ENCODE measurements around the gene MRPL49. TPM values are rescaled to one million over a fixed set of nuclear protein-coding genes. Genes with fewer than 3 reads are reported as not detected.

MRPL49 gene
- total RNA-seq, 1 experiment from 2014 or later, result 76.9 TPM

DNA sequence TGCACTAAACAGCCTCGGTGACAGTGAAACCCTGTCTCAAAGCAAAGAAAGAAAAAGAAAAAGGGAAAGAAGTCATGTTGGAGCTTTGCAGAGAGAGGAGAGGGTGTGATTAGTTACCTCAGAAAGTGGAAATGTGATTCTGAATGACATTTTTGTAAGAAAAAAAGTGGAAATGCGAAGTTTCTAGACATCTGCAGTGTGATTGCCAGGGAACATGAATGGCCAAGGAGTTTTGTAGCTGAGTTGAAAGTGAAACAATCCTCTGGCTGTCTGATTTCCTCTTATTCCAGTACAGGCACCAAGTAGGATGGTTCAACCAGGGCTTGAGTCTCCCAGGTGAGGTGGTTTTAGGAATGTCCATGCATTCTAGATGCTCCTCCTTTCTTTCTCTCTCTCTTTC lies 30.0 kb downstream of the MRPL49 start:
- H3K27ac Mint-ChIP-seq (ENCODE audit: low read depth, unreplicated experiment), result no peak overlapping the region
- ChIA-PET CTCF (interaction anchor here (0.9 kb wide), 1 partner anchor 1053 kb away, joined by 3 read pairs; no protein-coding TSS in a partner anchor), POLR2A (interaction anchor here (0.8 to 7.0 kb wide), 6 partner anchors 12 to 41 kb away, joined by 3 to 56 read pairs (median 9); partner anchors contain the start of genes CAPN1, FAU, MRPL49 and SYVN1)
- intact Hi-C loops (cut with micrococcal nuclease), result no loop called here
- no peaks in the 10 kb centered on the region for H3K36me3 Mint-ChIP-seq (ENCODE audit: insufficient read depth, unreplicated experiment)
- no peak overlapping the region for H3K4me3 Mint-ChIP-seq (ENCODE audit: unreplicated experiment)
- TF ChIP-seq, protein P1, sequence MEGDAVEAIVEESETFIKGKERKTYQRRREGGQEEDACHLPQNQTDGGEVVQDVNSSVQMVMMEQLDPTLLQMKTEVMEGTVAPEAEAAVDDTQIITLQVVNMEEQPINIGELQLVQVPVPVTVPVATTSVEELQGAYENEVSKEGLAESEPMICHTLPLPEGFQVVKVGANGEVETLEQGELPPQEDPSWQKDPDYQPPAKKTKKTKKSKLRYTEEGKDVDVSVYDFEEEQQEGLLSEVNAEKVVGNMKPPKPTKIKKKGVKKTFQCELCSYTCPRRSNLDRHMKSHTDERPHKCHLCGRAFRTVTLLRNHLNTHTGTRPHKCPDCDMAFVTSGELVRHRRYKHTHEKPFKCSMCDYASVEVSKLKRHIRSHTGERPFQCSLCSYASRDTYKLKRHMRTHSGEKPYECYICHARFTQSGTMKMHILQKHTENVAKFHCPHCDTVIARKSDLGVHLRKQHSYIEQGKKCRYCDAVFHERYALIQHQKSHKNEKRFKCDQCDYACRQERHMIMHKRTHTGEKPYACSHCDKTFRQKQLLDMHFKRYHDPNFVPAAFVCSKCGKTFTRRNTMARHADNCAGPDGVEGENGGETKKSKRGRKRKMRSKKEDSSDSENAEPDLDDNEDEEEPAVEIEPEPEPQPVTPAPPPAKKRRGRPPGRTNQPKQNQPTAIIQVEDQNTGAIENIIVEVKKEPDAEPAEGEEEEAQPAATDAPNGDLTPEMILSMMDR (IDR thresholded peaks at IDR 0.05; ENCODE audit: unreplicated experiment), result no peak
- no peaks in the 10 kb centered on the region for H3K9me3 Mint-ChIP-seq (ENCODE audit: unreplicated experiment)
- no TSS peak for BruUV-seq (replicated peaks)
- no peaks in the 10 kb centered on the region for H3K27me3 Mint-ChIP-seq (ENCODE audit: insufficient read depth, unreplicated experiment)
- H3K4me1 Mint-ChIP-seq (ENCODE audit: insufficient read depth, unreplicated experiment), result peaks cover 22% of the 10 kb centered on the region
- DNase-seq (ENCODE audit: unreplicated experiment), result no peak

DNA sequence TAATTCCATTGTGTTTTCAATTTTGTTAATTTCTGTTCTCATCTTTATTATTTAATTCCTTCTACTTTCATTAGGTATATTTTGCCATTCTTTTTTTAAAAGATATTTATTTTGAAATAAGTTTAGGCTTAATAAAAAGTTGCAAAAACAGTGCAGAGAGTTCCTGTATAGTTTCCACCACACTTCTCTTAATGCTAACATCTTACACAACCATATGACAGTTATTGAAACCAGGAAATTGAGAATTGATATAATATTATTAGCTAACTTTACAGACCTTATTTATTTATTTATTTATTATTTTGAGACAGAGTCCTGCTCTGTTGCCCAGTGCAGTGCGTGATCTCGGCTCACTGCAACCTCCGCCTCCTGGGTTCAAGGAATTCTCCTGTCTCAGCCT lies 34.1 kb downstream of the MRPL49 start:
- ChIA-PET CTCF (no interaction called here), POLR2A (interaction anchor here (0.8 to 1.6 kb wide), 2 partner anchors 34 to 840 kb away, joined by 3 read pairs; partner anchors contain the start of genes FAU and MRPL49)
- TF ChIP-seq, protein P1 (IDR thresholded peaks at IDR 0.05; ENCODE audit: unreplicated experiment), result no peak
- intact Hi-C loops (cut with micrococcal nuclease), result no loop called here
- no peaks in the 10 kb centered on the region for H3K9me3 Mint-ChIP-seq (ENCODE audit: unreplicated experiment)
- H3K4me3 Mint-ChIP-seq (ENCODE audit: unreplicated experiment), result no peak overlapping the region
- DNase-seq (ENCODE audit: unreplicated experiment), result no peak
- H3K4me1 Mint-ChIP-seq (ENCODE audit: insufficient read depth, unreplicated experiment), result peaks cover 7% of the 10 kb centered on the region
- no peaks in the 10 kb centered on the region for H3K27me3 Mint-ChIP-seq (ENCODE audit: insufficient read depth, unreplicated experiment)
- BruUV-seq (replicated peaks), result no TSS peak
- H3K27ac Mint-ChIP-seq (ENCODE audit: low read depth, unreplicated experiment), result no peak overlapping the region
- no peaks in the 10 kb centered on the region for H3K36me3 Mint-ChIP-seq (ENCODE audit: insufficient read depth, unreplicated experiment)

DNA sequence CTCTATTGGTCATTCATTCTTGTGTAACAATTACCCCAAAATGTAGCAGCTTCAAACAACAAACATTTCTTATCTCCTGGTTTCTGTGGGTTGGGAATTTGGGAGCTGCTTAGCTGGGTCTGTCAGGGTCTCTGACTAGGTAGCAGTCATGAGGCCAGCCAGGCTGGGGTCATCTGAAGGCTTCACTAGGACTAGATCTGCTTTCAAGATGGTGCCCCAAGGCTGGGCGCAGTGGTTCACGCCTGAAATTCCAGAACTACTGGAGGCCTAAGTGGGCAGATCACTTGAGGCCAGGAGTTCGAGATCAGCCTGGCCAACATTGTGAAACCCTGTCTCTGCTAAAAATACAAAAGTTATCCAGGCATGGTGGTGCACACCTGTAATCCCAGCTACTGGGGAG lies 34.8 kb downstream of the MRPL49 start:
- H3K9me3 Mint-ChIP-seq (ENCODE audit: unreplicated experiment), result no peaks in the 10 kb centered on the region
- peaks cover under 1% of the 10 kb centered on the region for H3K4me1 Mint-ChIP-seq (ENCODE audit: insufficient read depth, unreplicated experiment)
- no peaks in the 10 kb centered on the region for H3K36me3 Mint-ChIP-seq (ENCODE audit: insufficient read depth, unreplicated experiment)
- TF ChIP-seq, protein P1 (IDR thresholded peaks at IDR 0.05; ENCODE audit: unreplicated experiment), result no peak
- no peak overlapping the region for H3K4me3 Mint-ChIP-seq (ENCODE audit: unreplicated experiment)
- POLR2A ChIA-PET, result interaction anchor here (1.6 kb wide), 1 partner anchor 35 kb away, joined by 3 read pairs; the partner anchor contains the start of genes FAU and MRPL49
- no peak for DNase-seq (ENCODE audit: unreplicated experiment)
- no peak overlapping the region for H3K27ac Mint-ChIP-seq (ENCODE audit: low read depth, unreplicated experiment)
- intact Hi-C loops (cut with micrococcal nuclease), result no loop called here
- CTCF ChIA-PET, result interaction anchor here (0.6 kb wide), 1 partner anchor 94 kb away, joined by 3 read pairs; no protein-coding TSS in a partner anchor
- no peaks in the 10 kb centered on the region for H3K27me3 Mint-ChIP-seq (ENCODE audit: insufficient read depth, unreplicated experiment)
- BruUV-seq (replicated peaks), result no TSS peak

DNA sequence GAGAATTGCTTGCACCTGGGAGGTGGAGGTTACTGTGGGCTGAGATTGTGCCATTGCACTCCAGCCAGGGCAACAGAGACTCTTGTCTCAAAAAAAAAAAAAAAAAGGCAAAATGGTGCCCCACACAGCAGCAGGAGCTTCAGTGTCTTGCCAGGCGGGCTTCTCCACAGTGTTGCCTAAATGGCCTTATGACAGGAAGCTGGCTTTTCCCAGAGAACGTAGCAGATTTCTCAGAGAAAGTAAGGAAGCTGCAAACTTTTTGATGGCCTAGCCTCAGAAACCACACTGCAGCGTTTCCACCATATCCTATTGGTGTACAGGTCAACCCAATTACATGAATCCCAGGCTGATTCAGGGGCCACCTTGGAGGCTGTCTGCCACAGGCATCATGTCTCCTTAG lies 35.2 kb downstream of the MRPL49 start:
- POLR2A ChIA-PET, result interaction anchor here (0.6 to 1.6 kb wide), 2 partner anchors 35 to 116 kb away, joined by 3 read pairs; partner anchors contain the start of genes FAU, MRPL49 and SAC3D1

More for the DNA sequence above, 35.2 kb downstream of the MRPL49 start:
- CTCF ChIA-PET, result interaction anchor here (0.6 kb wide), 1 partner anchor 93 kb away, joined by 3 read pairs; no protein-coding TSS in a partner anchor
- Mint-ChIP-seq H3K27me3 (ENCODE audit: insufficient read depth, unreplicated experiment) (no peaks in the 10 kb centered on the region), H3K9me3 (ENCODE audit: unreplicated experiment) (no peaks in the 10 kb centered on the region), H3K4me3 (ENCODE audit: unreplicated experiment) (no peak overlapping the region), H3K36me3 (ENCODE audit: insufficient read depth, unreplicated experiment) (no peaks in the 10 kb centered on the region), H3K4me1 (ENCODE audit: insufficient read depth, unreplicated experiment) (no peaks in the 10 kb centered on the region), H3K27ac (ENCODE audit: low read depth, unreplicated experiment) (no peak overlapping the region)
- intact Hi-C loops (cut with micrococcal nuclease), result no loop called here
- TF ChIP-seq, protein P1 (IDR thresholded peaks at IDR 0.05; ENCODE audit: unreplicated experiment), result no peak
- BruUV-seq (replicated peaks), result no TSS peak
- no peak for DNase-seq (ENCODE audit: unreplicated experiment)

All from MCF 10A (cell line).